Mammary epithelial cell (primary cell): ENCODE measurements around the gene CCDC85C.

Source experiments
- CTCF ChIP-seq, 2 donors: IDR thresholded peaks in 1 of 2; conservative IDR thresholded peaks in 1 of 2; 2 replicates each; pipeline ENCODE4 v1.5.1; 2011 to 2012; ENCODE audit warnings: inconsistent platforms in 2 of 2, low read length in 2 of 2, mild to moderate bottlenecking in 2 of 2, control low read depth in 1 of 2, low read depth in 1 of 2; ENCODE audit not compliant: insufficient read depth in 1 of 2; ENCODE audit errors: extremely low read depth in 1 of 2
- EZH2 ChIP-seq: IDR thresholded peaks from 2 replicates; pipeline ENCODE4 v1.6.1; 2012; ENCODE audit warnings: low read length, inconsistent platforms, borderline replicate concordance

GRCh38 chr14:99516156-99516870, 87.7 kb downstream of the CCDC85C start:
- TF ChIP-seq CTCF (conservative IDR thresholded peaks at IDR 0.05 in 1 of 2, IDR thresholded peaks at IDR 0.05 in 1 of 2; ENCODE audit: extremely low read depth in 1 of 2, insufficient read depth in 1 of 2, low read depth in 1 of 2, low read length in 2 of 2) (no peak), EZH2 (no peak)
